Raji (cell line): ENCODE measurements around the gene RCOR2.
A peak's percentile ranks its signal among the peaks of the same experiment; 100 is the strongest.

Experiments
- POLR2A ChIP-seq: IDR thresholded peaks from 2 replicates; pipeline ENCODE4 v1.6.1; 2011; ENCODE audit warnings: low read depth, low read length, control low read depth; ENCODE audit not compliant: insufficient read depth

Gene RCOR2

DNA sequence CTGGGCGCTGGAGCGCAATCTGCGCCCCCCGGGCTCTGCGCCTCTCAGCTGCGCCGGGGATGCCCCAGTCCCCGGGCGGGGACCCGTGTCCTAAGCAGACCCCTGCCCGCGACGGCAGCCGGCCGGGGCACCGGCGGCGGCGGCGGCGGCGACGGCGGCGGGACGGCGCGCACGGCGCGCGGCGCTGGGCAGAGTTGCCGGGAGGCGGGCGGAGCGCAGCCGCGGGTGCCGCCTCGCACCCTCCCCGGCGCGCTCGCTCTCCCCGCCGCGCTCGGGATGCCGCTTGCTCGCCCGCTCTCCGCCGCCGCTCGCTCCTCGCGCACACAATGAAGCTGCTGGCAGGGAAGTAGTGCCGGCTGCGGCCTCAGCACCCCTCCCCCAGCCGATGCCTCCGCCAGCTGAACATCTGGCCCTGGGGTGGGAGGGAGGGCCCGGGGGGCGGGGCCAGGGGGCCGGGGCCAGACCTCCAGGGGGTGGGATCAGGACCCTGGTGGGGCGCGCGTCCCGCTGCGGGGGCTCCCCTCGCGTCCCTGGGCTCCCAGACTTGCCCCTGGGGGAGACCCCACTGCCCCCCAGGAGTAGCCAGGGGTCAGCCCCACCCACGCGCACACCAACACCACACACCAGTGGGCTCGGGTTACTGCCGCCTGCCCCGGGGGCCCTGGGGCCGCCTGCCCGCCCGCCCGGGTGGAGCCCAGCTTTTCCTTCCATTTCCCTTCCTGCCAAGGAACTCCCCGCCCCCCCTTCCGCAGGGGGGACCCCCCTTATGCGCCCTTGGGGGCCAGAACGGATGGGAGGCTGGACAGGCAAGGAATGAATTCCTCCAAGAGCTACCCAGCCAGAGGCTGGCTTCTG lies at the start of gene RCOR2:
TSS of gene RCOR2 (minus strand) at position 328 of the 855 bp plus-strand sequence. CDS start 708 bp downstream, outside the sequence.
- TF ChIP-seq POLR2A = no peak

DNA sequence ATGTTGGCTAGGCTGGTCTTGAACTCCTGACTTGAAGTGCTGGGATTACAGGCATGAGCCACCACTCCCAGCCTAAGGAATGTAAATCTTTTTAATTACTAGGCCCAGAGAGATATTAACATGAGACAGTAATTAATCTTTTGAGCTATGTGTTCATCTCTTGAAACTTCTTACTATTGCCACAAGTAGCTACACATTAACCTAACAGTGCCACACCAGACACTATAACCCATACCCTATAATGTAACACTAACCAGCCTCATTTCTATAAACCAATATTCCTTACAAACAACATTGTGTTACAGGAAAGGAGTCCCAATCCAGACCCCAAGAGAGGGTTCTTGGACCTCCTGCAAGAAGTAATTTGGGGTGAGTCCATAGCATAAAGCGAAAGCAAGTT lies 49.5 kb upstream of the RCOR2 start:
- no peak for TF ChIP-seq POLR2A

- no peak for TF ChIP-seq POLR2A
Observed at GRCh38 chr11:63961608-63962412, 44.8 kb upstream of the RCOR2 start.

GRCh38 chr11:63958008-63958407 lies 41.0 kb upstream of the RCOR2 start:
- TF ChIP-seq POLR2A = no peak

DNA sequence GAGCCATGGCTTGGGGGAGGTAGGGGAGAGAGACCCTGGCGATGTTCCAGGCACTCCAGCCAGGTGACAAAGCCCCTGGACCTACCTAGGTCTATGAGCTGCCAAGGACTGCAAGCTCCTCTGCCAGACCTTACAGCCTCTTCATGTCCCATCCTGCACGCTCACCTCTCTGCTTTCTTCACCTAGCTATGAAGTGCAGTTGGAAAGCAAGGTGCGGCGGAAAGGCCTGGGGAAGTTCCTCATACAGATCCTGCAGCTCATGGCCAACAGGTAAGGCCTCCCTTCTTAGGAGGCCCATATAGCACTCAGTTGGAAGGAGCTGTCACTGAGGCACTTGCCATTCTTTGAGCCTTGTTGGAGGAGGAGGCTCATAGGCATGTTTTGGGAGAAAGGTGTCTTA lies 35.6 kb upstream of the RCOR2 start:
- no peak for TF ChIP-seq POLR2A

- no peak for TF ChIP-seq POLR2A
Observed at GRCh38 chr11:63951779-63952536, 35.0 kb upstream of the RCOR2 start.

GRCh38 chr11:63945477-63946163 lies 28.7 kb upstream of the RCOR2 start:
- TF ChIP-seq POLR2A = no peak

- no peak for TF ChIP-seq POLR2A
Observed at GRCh38 chr11:63944987-63945386, 28.0 kb upstream of the RCOR2 start.

- TF ChIP-seq POLR2A = no peak
Observed at GRCh38 chr11:63942803-63943202, 25.8 kb upstream of the RCOR2 start.

GRCh38 chr11:63941901-63942300 lies 24.9 kb upstream of the RCOR2 start:
- TF ChIP-seq POLR2A = no peak

GRCh38 chr11:63940786-63941185 lies 23.8 kb upstream of the RCOR2 start:
- no peak for TF ChIP-seq POLR2A

DNA sequence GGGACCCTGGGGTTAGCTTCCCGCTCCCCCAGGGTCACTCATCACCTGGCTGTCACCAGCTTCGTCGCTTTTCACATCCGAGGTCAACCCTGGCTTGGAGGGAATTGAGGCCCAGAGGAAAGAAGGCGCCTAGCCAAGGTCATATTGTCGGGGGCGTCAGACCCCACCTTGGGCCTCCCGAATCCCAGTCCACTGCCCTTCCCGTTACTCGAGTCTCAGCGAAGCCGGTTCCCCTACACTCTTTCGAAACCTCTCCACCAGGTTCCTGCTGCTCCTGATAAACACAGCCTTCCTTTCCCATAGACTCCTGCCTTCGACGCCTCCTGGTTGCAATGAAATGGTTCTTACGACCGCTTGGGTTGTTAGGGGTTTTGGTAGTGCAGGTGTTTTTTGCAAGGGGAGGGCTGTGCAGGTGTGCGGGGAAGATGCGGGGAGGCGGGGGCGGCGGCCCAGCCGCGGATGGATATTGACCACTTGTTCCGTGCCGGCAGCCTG lies 22.5 kb upstream of the RCOR2 start:
- TF ChIP-seq POLR2A = no peak

GRCh38 chr11:63938479-63939396 lies 21.8 kb upstream of the RCOR2 start, which contains the start of gene NAA40:
TSS of gene NAA40 (plus strand) at chr11:63939002. CDS start at chr11:63939097, 95 bp downstream.
- peak; percentile 71 for TF ChIP-seq POLR2A

DNA sequence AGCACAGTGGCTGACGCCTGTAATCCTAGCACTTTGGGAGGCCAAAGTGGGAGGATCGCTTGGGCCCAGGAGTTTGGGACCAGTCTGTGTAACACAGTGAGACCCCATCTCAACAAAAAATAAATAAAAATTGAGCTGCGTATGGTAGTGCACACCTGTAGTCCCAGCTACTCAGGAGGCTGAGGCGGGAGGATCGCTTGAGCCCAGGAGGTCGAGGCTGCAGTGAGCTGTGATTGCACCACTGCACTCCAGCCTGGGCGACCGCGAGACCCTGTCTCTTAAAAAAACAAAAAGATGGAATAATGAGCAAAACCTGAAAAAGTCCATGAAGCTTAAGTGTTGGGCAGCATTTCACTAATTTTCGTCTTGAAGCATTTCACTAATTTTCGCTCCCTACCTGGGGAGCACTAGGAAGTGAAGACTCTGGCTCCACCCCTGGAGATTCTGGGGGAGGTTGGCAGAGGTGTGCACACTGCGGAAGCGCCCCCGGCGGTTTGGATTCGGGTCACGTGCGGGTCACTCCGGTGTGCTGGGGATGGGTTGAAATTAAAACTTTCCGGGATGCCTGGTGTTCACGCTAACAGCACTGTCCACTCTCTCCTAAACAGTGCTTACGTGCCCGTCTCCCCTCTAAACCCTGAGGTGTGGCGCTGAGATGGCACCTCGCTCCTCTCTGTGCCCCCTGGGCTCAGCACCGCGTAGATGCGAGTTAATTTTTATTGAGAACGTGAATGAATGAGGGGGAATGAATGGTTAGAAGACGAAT lies 20.9 kb upstream of the RCOR2 start:
- peak; percentile 49 for TF ChIP-seq POLR2A
